AG04449 (cell line): ENCODE measurements around the gene ACTN1.

Experiments
- CTCF ChIA-PET: fragments of 350-600 bp; formaldehyde crosslinking; extraction: SDS; loops from one replicate; lab custom pipeline; 2021; ENCODE audit warnings: antibody characterized with exemption; lab: Yijun Ruan, JAX
- POLR2A ChIA-PET: fragments of 400-600, 350-600 bp; formaldehyde crosslinking; extraction: SDS; loops from one replicate; lab custom pipeline; 2020; ENCODE audit warnings: antibody characterized with exemption, inconsistent platforms; lab: Yijun Ruan, JAX
- DNase-seq: peaks from one replicate; pipeline ENCODE4 v3.0.0-alpha.2; 2010; ENCODE audit warnings: low read depth, low spot score
- H3K4me3 ChIP-seq: 2 replicates; pipeline ENCODE4 v1.5.1; 2011; ENCODE audit warnings: low read depth, mild to moderate bottlenecking, control low read depth, low read length
- TF ChIP-seq, protein P1 (sequence below): IDR thresholded peaks from one replicate; pipeline ENCODE4 v1.5.1; 2011; ENCODE audit warnings: mild to moderate bottlenecking, moderate library complexity, low read length, control low read depth, inconsistent platforms; ENCODE audit not compliant: insufficient read depth; ENCODE audit errors: missing control alignments

The ACTN1 gene

DNA sequence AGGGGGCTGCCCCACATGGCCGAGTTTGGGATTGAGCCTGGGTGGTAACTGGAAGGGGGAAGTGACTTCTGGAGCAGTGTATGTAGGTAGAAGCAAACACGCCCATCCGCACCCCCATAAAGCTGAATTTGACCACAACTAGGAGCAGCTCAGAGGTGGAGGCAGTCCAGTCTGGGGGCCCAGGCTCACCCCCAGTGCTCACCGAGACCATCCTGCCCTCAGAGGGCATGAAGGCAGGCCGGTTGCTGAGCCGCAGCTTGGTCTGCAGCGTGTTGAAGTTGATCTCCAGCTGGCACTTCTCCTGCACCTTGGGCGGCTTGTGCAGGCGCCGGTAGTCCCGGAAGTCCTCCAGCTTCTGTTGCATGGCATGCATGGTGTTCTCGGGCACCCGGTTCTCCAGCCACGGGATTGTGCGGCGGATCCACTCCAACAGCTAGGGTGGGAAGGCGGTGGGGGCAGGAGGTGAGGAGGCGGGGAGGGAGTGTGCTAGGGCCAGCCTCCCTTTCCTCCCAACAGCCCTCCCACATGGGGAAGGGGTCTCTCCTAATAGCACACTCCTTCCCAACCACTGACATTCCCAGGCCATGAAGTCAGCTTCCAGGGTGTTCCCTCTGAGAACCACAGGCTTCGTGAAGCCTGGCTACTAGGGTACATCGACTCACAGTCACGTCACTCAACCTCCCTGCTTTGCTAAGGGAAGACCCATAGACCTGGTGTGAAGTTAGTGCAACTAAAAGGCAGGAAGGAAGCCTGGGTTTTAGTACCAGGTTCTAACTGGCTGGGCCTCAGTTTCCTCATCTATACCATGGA lies 87.0 kb downstream of the ACTN1 start:
- ChIA-PET CTCF (interaction anchor here (0.5 to 12.4 kb wide), 5 partner anchors 7 to 216 kb away, joined by 3 to 66 read pairs (median 4); no protein-coding TSS in a partner anchor), POLR2A (interaction anchor here (1.6 kb wide), 1 partner anchor 86 kb away, joined by 4 read pairs; no protein-coding TSS in a partner anchor)
- H3K4me3 ChIP-seq: no peak overlapping the region
- TF ChIP-seq, protein P1, sequence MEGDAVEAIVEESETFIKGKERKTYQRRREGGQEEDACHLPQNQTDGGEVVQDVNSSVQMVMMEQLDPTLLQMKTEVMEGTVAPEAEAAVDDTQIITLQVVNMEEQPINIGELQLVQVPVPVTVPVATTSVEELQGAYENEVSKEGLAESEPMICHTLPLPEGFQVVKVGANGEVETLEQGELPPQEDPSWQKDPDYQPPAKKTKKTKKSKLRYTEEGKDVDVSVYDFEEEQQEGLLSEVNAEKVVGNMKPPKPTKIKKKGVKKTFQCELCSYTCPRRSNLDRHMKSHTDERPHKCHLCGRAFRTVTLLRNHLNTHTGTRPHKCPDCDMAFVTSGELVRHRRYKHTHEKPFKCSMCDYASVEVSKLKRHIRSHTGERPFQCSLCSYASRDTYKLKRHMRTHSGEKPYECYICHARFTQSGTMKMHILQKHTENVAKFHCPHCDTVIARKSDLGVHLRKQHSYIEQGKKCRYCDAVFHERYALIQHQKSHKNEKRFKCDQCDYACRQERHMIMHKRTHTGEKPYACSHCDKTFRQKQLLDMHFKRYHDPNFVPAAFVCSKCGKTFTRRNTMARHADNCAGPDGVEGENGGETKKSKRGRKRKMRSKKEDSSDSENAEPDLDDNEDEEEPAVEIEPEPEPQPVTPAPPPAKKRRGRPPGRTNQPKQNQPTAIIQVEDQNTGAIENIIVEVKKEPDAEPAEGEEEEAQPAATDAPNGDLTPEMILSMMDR: no peak
- DNase-seq: no peak

DNA sequence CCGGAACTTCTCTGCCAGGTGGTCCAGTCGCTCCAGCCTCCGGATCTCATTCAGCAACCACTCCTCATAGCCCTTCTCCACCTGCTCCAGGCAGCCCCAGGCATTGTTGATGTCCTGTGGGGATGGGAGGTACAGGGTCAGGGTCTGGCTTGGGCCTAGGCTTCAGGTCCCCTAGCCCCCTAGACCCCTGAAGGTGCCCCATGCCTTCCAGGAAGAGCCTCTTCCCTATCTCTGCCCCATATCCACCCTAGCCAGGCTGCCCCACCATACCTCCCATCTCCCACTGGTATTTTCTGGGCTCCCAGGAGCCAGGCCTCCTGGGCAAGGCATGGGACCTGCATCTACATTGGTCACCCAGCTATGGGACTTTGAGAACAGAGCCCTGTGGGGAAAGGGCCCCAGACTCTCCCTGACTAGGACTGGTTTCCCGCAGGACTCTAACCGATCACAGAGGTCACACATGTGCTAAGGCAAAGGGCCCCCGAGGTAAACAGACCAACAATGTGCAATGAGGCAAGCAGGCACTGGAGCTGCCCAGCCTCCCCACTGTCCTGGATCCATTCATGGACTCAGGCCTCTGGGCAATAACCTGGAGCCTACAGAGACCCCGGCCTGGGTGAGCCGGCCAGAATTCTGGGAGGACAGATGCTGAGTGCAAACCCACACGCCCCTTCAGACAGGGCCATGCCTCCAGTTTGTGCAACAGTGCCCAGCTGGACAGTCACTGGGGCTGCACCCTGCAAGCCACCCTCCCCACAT lies 88.8 kb downstream of the ACTN1 start:
- ChIA-PET CTCF (interaction anchor here (1.5 to 4.6 kb wide), 3 partner anchors 21 to 217 kb away, joined by 3 to 21 read pairs (median 4); no protein-coding TSS in a partner anchor), POLR2A (interaction anchor here (1.1 kb wide), 1 partner anchor 78 kb away, joined by 4 read pairs; no protein-coding TSS in a partner anchor)
- no peak overlapping the region for H3K4me3 ChIP-seq
- no peak for DNase-seq
- TF ChIP-seq, protein P1: no peak

DNA sequence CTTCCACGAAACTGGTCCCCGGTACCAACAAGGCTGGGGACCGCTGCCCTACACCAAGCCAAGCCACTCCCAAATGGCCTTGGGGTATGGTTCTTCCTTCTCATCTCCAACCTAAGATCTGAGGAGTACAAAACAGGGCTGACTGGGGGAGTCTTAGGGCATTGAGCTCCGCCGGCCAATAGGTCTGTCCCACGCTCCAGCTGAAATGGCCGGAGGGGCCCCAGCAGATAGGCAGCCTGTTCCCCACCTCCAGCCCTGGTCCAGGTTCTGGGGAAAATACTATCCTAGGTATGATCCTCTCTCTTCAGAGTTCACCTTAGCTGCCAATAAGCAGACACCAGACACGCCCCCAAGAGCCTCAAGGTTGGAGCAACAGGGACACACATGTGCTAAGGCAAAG lies 90.2 kb downstream of the ACTN1 start:
- no peak overlapping the region for H3K4me3 ChIP-seq
- TF ChIP-seq, protein P1: no peak
- no peak for DNase-seq
- ChIA-PET POLR2A (no interaction called here), CTCF (no interaction called here)

DNA sequence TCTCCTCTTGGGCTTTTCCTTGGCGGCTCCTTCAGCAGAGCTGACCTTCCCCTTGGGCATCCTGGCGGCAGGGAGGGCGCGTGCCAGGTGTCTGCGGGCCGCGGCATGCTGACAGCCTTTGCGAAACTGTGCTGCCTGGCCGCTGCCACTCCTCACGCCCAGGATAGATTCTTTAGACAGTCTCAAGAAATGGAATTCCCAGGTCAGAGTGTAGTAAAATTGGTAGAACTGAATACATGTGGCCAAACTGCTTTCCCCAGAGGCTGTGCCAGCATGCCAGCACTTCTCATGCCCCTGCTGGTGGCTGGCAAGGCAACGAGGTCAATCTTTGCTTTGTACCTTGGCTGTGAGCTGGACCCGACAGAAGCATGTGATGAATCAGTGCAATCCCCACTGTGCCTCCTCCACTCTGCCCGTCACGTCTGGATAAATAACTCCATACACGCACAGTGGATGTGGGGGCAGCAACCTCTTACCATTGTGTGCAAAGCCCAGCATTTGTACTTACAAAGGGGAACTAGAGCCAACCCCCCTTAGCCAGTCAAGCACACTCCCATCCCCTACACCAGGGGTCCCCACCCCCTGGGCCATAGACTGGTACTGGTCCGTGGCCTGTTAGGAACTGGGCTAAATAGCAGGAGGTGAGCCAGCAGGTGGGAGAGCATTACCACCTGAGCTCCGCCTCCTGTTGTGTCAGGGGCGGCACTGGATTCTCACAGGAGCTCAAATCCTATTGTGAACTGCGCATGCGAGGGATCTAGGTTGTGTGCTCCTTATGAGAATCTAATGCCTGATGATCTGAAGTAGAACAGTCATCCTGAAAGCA lies 90.9 kb downstream of the ACTN1 start:
- TF ChIP-seq, protein P1: no peak
- no peak for DNase-seq
- H3K4me3 ChIP-seq: no peak overlapping the region
- ChIA-PET POLR2A (no interaction called here), CTCF (no interaction called here)

DNA sequence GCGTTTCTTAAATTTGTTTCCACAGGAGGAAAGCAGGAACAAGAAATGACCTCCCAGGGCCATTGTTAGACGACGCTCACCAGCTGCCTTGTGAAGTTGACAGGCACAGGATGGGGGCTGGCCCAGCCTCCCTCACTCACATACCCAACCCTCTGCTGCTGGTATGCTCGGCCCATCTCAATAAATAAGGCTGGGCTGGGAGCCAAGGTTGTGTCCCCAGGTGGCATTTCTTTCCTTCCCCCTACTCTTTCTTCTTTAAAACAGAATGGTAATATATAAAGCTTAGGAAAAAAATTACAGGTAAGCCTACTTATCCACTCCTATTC lies 93.0 kb downstream of the ACTN1 start:
- POLR2A ChIA-PET: no interaction called here
- TF ChIP-seq, protein P1: no peak
- H3K4me3 ChIP-seq: no peak overlapping the region
- CTCF ChIA-PET: interaction anchor here (1.5 kb wide), 2 partner anchors 25 to 204 kb away, joined by 3 to 5 read pairs; no protein-coding TSS in a partner anchor
- DNase-seq: no peak
